Kidney (tissue), 14 donors: Measurements from ENCODE around the gene ILK. TPM values are rescaled to one million over a fixed set of nuclear protein-coding genes. Genes with fewer than 3 reads are reported as not detected.

Experiments
- DNase-seq, 5 donors: peaks; one replicate each; pipeline ENCODE4 v3.0.0-alpha.2; 2013 to 2020
- FAIRE-seq: peaks from 2 replicates; lab custom pipeline; 2012; peaks lifted over from hg19 to GRCh38; lab: Jason Lieb, UNC
- H3K27ac ChIP-seq, 2 donors: one replicate each; pipeline ENCODE4 v1.7.0; 2013; ENCODE audit warnings: low read depth in 2 of 2, low read length in 2 of 2, inconsistent platforms in 1 of 2
- H3K27me3 ChIP-seq: one replicate; pipeline ENCODE4 v1.7.1; 2013; ENCODE audit warnings: low read length, inconsistent platforms; ENCODE audit not compliant: control insufficient read depth, insufficient read depth
- H3K36me3 ChIP-seq, 3 donors: one replicate each; pipeline versions ENCODE4 v1.7.0 to v1.7.1; 2013; ENCODE audit warnings: low read length in 3 of 3, control low read depth in 1 of 3, inconsistent platforms in 1 of 3; ENCODE audit not compliant: insufficient read depth in 3 of 3, control insufficient read depth in 2 of 3
- H3K4me1 ChIP-seq, 3 donors: one replicate each; pipeline versions ENCODE4 v1.7.0 to v1.7.1; 2013; ENCODE audit warnings: low read length in 3 of 3, inconsistent platforms in 1 of 3, low read depth in 1 of 3; ENCODE audit not compliant: control insufficient read depth in 2 of 3, insufficient read depth in 2 of 3
- H3K4me3 ChIP-seq, 3 donors: one replicate each; pipeline versions ENCODE4 v1.7.0 to v1.8.1; 2013; ENCODE audit warnings: low read length in 3 of 3, control low read depth in 1 of 3, inconsistent platforms in 1 of 3
- H3K9ac ChIP-seq, 3 donors: one replicate each; pipeline versions ENCODE4 v1.7.0 to v1.7.1; 2013; ENCODE audit warnings: low read length in 3 of 3, control low read depth in 1 of 3, inconsistent platforms in 1 of 3
- H3K9me3 ChIP-seq, 3 donors: one replicate each; pipeline versions ENCODE4 v1.7.0 to v1.7.1; 2013; ENCODE audit warnings: low read length in 3 of 3, control low read depth in 1 of 3, inconsistent platforms in 1 of 3; ENCODE audit not compliant: control insufficient read depth in 2 of 3, insufficient read depth in 1 of 3
- CTCF ChIP-seq: IDR thresholded peaks from 3 replicates; pipeline ENCODE4 v1.5.1; 2012; ENCODE audit warnings: mild to moderate bottlenecking, moderate library complexity, borderline replicate concordance; ENCODE audit not compliant: insufficient read depth; ENCODE audit errors: extremely low read depth
- intact Hi-C: fragments of 100-400 bp; cut with DNase I; formaldehyde crosslinking; loops from one replicate; pipeline ENCODE4 v1.11.1; 2022
- polyA plus RNA-seq: library from polyadenylated mRNA; stranded (reverse); fragments of 350-450 nt; fragmentation: Illumina TruSeq; extraction: RNeasy Lipid Tissue Mini Kit (QIAGEN cat#74804); gene quantifications from one replicate; pipeline ENCODE4 v1.2.3, GENCODE V29; 2014; ENCODE audit warnings: low read depth, low replicate concordance; ENCODE audit not compliant: insufficient read depth
- total RNA-seq: library from RNA; stranded (reverse); fragmentation: NEBNext Ultra II Directional; extraction: Animal tissue kit (Norgen Biotek cat#: 25700); gene quantifications from one replicate; pipeline ENCODE4 v1.2.1, GENCODE V29; 2021
- donor health status: control.
- donor health status: control.
- donor health status: control.
- donor health status: control.
- donor health status: control.
- donor health status: DM: yes; HTN: yes; CAD: no.
- donor health status: Normal renal cell carcinoma (clear cell type).

The ILK gene
- total and polyA plus RNA-seq, 2 donors from 2014 or later: 149 to 170 TPM

- no peak for FAIRE-seq
- Histone ChIP-seq H3K9me3 (no peaks in the 10 kb centered on the region), H3K36me3 (no peaks in the 10 kb centered on the region), H3K27ac (peak overlapping the region; percentile 53 to 62), H3K4me1 (peaks cover 0 to 18% (median 0%) of the 10 kb centered on the region in 3 donors), H3K4me3 (no peak overlapping the region), H3K27me3 (no peaks in the 10 kb centered on the region), H3K9ac (no peak overlapping the region)
- peak in 3 of 5 donors; percentile 19 to 76 (median 68) for DNase-seq
- no peak for TF ChIP-seq CTCF
- intact Hi-C loops: no loop called here
Measured at GRCh38 chr11:6646918-6647679, 43.5 kb downstream of the ILK start.

- no peaks in the 10 kb centered on the region for H3K36me3 ChIP-seq
- intact Hi-C loops: no loop called here
- TF ChIP-seq CTCF: no peak
- FAIRE-seq: no peak
- peaks cover 0 to 18% (median 0%) of the 10 kb centered on the region in 3 donors for H3K4me1 ChIP-seq
- no peaks in the 10 kb centered on the region for H3K9me3 ChIP-seq
- no peak overlapping the region for H3K4me3 ChIP-seq
- H3K27ac ChIP-seq: peak overlapping the region in 1 of 2 donors; percentile 57
- H3K9ac ChIP-seq: no peak overlapping the region
- H3K27me3 ChIP-seq: no peaks in the 10 kb centered on the region
- no peak for DNase-seq
Measured at GRCh38 chr11:6647836-6648235, 44.3 kb downstream of the ILK start.

- no peak for TF ChIP-seq CTCF
- intact Hi-C loops: no loop called here
Measured at GRCh38 chr11:6648501-6648900, 44.9 kb downstream of the ILK start.

More at GRCh38 chr11:6648501-6648900, 44.9 kb downstream of the ILK start:
- DNase-seq: no peak
- Histone ChIP-seq H3K27ac (no peak overlapping the region), H3K27me3 (no peaks in the 10 kb centered on the region), H3K36me3 (no peaks in the 10 kb centered on the region), H3K9ac (no peak overlapping the region), H3K4me1 (peaks cover 0 to 18% (median 0%) of the 10 kb centered on the region in 3 donors), H3K9me3 (no peaks in the 10 kb centered on the region), H3K4me3 (no peak overlapping the region)
- no peak for FAIRE-seq
